ENCODE results near the gene CCDC24. TPM values are rescaled to one million over a fixed set of nuclear protein-coding genes. Genes with fewer than 3 reads are reported as not detected.

CCDC24 gene
- 12.5 TPM for total RNA-seq

DNA sequence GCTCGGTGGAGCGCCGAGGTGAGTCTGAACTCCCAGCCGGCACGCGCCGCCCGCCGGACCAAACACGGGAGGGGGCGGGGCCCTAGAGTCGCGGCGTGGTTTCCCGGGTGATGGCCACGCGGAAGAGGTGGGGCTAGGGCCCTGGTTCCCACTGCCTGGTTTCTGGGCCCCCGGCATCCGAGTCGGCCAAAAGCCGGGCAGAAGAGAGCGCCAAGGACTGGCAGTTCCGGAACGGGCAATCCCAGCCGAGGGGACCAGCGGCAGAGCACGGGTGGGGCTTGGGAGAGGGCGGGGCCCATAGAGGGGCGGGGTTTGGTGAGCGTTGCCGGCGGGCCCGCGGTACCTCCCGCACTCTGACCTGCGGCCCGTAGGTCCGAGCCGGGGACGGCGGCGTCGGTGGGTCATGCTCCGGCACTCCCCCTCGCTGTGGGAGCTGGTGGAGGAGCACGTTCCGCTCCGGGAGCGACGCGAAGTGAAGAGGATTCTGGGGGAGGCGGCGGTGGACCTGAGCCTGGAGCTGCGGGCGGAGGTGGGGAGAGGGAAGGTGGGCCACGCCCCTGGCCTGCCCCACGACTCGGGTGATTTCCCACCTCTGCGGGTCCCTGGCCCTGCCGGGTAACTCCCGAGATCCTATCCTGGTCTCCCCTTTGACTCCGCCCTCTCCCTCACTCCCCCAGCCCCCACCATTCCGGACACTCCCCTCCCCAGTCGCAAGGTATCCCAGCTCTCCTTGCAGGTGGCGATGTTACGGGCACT, at the start of gene CCDC24:
TSS of gene CCDC24 (plus strand) at position 124 of the 756 bp plus-strand sequence. CDS start at position 404, 280 bp downstream.

DNA sequence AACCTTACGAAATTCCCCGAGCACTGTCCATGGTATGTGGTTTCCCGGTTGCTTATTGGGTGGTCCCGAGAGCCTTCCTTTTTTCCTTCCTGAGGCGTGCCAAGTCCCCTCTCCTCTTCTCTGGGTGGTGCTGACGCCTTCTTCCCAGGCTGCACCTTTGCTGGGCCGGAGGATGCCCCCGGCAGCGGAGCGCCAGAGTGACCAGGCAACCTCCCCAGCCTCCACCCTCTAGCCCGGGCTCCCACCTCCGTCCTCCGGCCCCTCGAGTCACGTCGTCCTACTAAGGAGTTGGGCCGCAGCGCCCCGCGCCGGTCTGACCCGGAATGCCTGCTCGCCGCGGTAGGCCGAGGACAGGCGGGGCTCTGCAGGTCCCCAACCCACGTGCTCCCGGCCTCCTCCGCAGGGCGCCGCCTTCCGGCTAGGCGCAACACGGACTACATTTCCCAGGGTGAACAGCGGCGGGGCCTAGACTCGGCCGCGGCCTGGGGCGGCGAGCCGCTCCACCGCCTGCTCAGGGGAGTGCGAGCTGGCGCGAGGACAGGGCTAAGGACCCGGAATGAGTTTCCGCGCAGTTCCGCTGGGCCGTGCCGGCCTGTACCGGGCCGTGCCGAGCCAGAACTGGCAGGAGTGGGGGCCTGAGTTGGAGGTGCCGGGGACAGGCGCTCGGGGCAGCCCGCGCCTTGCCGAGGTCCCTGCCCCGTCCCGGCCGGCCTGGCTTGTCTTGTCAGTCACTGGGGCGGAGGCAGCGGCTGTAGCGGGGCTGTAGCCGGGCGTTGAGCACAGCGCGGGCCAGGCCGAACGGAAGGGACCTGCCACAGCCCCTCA, 45.0 kb upstream of the CCDC24 start, which contains the start of gene IPO13:
TSS of gene IPO13 (plus strand) at position 715 of the 825 bp plus-strand sequence. CDS start 651 bp downstream, outside the sequence.

DNA sequence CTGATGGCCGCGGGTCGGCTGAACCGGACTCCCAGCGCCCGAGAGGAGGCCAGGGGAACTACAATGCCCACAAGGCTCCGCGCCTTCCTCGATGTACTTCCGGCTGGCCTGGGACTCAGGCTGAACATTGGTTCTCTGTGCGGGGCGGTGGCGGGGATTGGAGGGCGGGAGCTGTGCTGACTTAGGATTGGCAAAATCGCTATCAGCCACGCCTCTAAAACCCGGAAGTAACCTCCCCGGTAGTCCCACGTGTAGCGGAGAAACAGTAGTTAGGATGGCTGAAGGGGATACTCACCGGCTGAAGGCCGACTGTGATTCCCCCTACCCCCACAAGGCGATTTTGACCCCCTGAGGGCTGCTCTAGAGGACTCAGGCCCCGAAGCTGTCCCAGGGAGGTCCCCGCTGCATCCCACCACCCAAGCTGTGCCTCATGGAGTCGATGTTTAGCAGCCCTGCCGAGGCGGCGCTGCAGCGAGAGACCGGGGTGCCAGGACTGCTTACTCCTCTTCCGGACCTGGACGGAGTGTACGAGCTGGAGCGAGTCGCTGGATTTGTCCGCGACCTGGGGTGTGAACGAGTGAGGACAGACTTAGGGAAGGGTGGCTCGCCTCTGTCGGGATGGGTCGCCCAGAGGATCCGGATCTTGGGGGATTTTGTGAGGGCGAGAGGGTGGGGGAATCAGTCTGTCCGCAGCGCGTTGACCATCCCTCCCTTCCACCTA, 21.5 kb upstream of the CCDC24 start, which contains the start of gene DPH2:
TSS of gene DPH2 (plus strand) at position 265 of the 721 bp plus-strand sequence. CDS start at position 431, 166 bp downstream.

DNA sequence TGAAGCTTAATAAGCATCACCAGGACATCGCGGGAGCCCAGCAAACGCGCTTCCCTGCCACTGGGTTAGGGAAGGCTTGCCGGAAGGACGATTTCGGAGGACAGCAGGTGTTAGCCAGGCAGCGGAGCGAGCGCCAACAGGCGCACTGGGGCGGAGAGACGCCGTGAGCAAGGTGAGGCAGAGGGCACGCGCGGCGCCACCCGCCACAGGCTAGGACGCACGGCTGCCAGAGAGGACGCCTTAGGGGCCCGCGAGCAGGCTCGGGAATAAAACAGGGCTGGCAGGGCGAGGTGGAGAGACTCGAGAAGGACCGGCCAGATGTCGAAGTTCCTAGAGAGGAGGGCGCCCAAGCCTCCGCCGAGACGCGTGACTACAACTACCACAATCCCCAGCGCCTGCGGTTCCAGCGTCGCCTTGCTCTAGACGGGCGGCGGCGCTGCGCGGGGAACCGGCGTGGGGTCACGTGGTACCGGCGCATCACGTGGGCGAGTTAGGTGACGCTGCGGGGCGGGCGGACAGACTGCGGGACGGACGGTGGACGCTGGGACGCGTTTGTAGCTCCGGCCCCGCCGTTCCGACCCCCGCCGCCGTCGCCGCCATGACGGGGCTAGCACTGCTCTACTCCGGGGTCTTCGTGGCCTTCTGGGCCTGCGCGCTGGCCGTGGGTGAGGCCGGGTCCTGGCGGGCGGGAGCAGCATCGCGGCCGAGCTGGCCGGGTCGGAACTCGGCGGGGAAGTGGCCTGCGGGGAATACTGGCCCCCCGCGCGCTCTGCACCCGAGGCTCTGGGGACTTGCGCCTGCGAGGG, 16.8 kb upstream of the CCDC24 start, which contains the start of gene ATP6V0B:
TSS of gene ATP6V0B (plus strand) at position 518 of the 806 bp plus-strand sequence. CDS start at position 599, 81 bp downstream.

DNA sequence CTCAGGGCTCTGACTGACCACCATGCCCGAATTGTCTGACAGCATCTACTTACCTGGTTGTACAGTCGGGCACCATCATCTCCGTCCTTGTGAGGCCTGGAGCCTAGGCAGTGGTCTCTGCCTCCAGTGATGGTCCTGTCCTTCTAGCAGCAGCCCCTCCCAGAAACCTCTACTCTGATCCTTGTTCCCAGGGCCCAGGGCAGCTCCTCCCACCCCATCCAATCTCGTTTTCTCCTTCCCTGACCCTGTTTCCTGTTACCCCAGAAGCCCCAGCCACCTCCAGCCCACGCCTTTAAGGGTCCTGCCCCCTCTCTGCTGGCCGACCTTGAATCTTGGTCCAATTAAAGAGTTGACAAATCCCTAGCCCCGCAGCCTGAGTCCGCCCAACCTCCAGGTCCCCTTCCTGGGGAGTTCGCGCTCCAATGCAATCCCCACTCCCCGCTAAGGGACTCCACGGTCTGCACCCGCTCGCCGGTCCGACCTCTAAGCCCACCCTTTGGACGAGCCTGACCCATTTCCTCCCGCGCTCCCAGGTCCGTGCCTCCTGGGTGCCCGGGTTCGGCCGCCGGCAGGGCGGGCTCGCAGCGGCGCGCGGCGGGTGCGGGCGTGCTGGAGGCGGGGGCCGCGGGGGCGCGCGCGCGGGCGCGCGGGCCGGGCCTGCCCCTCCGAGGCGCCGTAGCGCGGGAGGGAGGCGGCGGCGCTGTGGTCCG, 12.7 kb upstream of the CCDC24 start, which contains the start of gene B4GALT2:
TSS of gene B4GALT2 (plus strand) at position 660 of the 710 bp plus-strand sequence. CDS start 1,951 bp downstream, outside the sequence.

DNA sequence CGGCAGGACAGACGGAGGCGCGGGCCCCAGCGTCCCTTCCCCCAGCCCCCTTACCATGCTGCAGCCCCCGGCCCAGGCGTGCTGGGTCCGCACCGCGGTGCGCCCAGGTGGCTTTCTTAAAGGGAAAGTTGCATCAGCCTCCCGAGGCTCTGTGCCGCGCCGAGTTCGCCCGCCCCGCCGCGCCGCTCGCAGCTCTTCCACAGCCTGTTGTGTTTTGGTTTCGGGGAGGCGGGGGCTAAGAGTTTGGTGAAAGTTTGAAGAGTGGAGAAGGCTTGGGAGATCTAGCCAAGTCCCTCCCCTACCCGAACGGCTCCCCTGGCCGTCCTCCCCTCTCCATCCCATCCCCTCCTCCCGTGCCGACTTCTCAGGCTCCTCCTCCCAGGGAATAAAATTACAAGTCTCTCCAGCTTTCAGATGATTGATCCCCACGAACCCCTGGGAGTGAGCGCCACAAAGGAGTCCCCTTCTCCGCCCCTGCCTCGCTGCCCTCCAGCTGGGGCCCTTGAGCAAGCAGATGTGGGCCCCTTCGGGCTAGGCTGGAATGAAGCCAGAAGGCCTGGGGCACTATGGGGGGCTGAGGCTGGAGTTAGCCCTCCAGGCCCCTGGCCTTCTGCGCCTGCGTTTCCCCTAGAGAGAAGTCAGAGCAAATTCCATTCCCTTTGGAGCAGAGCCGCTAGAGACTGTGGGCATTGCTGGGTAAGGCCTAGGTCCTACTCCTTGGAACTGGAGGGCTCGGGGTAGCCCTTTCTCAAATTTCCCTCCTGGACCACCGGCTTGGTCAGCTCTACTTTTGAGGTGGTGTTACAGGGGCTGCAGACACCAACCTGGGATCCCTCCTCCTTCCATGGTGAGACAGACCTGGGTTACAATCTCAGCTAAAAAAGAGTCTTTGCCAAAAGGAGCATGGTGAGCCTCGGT, 40.1 kb downstream of the CCDC24 start, which contains the start of gene SLC6A9:
TSS of gene SLC6A9 (minus strand) at position 211 of the 918 bp plus-strand sequence. CDS start 7,185 bp downstream, outside the sequence.

Other genes with a start within 250 kb of the CCDC24 start
- gene ARTN, start 57.8 kb upstream of the CCDC24 start, total RNA-seq = 2.7 TPM
- 27.8 TPM for gene IPO13, start 44.6 kb upstream of the CCDC24 start, total RNA-seq
- gene DPH2, start 21.6 kb upstream of the CCDC24 start, total RNA-seq = 24.5 TPM
- gene ATP6V0B, start 16.6 kb upstream of the CCDC24 start, total RNA-seq = 93.0 TPM
- 24.7 TPM for gene B4GALT2, start 12.4 kb upstream of the CCDC24 start, total RNA-seq
- 5.4 TPM for gene SLC6A9, start 39.9 kb downstream of the CCDC24 start, total RNA-seq
- not detected for gene KLF17, start 127.2 kb downstream of the CCDC24 start, total RNA-seq
- gene KLF18, start 150.0 kb downstream of the CCDC24 start, total RNA-seq = not detected
- 35.3 TPM for gene DMAP1, start 221.9 kb downstream of the CCDC24 start, total RNA-seq

Data from metanephros (tissue), 1 donor.